Non-pigmented ciliary epithelial cell (primary cell): ENCODE measurements around the gene LRMDA.

ENCODE experiments used
- DNase-seq: peaks from one replicate; pipeline ENCODE4 v3.0.0-alpha.2; 2010; ENCODE audit warnings: low read depth

LRMDA gene

GRCh38 chr10:75476985-75477384 is 45.6 kb downstream of the LRMDA start:
- DNase-seq, result no peak

GRCh38 chr10:75477680-75478079 is 46.3 kb downstream of the LRMDA start:
- no peak for DNase-seq

GRCh38 chr10:75480374-75480773 is 49.0 kb downstream of the LRMDA start:
- DNase-seq, result no peak

GRCh38 chr10:75483188-75483587 is 51.8 kb downstream of the LRMDA start:
- no peak for DNase-seq

- no peak for DNase-seq
These were observed 53.3 kb downstream of the LRMDA start for GRCh38 chr10:75484717-75485116.

DNA sequence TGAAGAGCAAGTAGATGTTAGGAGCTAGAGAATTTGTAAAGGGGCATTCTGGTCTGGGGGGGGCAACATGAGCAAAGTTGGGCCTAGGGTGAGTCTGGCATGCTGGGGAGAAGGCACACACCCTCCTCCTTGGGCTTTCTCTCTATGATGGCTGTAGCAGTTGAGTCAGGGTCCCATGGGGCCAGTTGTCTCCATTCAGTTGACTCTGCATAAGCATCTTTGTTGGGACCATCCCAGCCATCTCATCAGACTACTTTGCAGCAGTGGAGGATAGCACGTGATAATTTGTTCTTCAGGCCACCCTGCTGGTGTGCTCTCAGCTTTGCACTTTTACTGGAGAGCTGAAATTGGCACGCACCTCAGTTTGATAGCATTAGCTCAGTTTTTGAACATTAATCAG is 55.2 kb downstream of the LRMDA start:
- no peak for DNase-seq

GRCh38 chr10:75487087-75487754 is 55.8 kb downstream of the LRMDA start:
- no peak for DNase-seq

DNA sequence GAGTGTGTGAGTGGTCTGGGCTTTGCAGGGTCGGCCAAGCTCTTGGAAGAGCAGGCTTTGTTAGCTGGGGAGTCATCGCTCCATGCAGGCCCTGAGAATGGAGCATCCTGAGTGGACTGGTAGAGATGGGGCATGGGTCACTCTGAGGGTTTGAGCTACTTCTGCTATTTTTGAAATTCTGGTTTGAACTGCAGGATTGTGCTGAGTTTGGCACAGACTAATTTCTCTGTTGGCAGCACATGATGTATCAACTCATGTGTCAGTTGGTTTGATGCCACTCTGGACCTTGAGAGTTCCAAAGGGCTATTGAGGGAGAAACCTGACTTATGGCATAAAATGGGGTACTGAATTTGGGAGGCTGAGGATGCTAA is 56.3 kb downstream of the LRMDA start:
- DNase-seq, result no peak

GRCh38 chr10:75492173-75492925 is 60.9 kb downstream of the LRMDA start:
- DNase-seq, result no peak

- no peak for DNase-seq
These were observed 62.0 kb downstream of the LRMDA start for GRCh38 chr10:75493464-75493863.

GRCh38 chr10:75495434-75496190 is 64.2 kb downstream of the LRMDA start:
- no peak for DNase-seq

DNA sequence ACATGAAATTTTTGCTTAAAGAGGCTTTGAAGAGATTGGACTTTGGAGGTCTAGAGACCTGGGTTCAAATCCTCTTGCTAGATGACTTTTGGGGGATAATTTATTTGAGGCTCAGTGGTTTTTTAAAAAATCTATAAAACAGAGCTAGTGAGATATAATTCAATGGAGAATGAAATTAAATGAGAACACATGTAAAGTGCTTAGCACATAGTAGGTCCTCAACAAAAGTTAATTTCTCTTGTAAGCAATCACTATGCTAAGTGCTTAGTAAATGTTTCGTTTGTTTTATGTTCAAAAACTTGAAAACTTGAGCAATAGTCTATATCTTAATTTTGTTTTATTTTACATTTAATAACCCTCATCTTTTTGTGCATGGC is 64.8 kb downstream of the LRMDA start:
- DNase-seq, result no peak

DNA sequence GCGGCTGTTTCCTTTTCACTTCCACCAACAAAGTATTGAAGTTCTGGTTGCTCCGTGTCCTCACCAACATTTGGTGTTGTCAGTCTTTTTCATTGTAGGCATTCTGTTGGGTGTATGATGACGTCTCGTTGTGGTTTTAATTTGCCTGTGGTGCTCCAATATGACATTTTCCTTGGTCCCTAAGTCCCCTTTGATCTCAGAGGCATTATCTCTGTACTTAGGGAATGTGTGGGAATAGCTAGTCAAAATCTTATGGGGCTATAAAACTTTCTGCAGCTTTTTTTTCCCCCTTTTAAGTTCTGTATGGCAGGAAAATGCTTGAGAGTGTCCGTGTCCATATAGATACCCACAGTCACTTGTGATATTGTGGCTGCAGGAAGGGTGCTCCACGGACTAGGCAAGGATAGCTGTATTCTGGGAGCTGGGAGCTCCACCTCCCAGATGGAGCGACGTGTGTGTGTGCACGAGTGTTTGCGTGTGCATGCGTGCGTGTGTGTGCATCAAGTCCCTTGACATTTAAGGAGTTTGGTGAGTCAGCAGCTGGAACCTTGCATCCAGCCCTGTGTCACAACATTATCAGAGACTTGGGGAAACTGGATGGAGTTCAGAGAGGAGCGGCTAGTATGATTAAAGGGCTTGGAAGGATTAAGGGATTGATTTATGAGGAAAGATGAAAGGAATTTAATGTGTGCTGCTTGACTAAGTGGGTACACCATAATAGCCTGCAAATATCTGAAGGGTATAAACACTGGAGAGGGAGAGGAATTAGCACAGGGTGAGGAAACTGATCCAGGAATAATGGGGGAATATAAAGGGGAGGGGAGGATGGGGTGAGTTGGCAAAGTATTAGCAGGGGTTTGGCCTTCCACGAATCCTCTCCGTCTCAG is 66.8 kb downstream of the LRMDA start:
- no peak for DNase-seq

GRCh38 chr10:75498884-75499350 is 67.5 kb downstream of the LRMDA start:
- no peak for DNase-seq

DNA sequence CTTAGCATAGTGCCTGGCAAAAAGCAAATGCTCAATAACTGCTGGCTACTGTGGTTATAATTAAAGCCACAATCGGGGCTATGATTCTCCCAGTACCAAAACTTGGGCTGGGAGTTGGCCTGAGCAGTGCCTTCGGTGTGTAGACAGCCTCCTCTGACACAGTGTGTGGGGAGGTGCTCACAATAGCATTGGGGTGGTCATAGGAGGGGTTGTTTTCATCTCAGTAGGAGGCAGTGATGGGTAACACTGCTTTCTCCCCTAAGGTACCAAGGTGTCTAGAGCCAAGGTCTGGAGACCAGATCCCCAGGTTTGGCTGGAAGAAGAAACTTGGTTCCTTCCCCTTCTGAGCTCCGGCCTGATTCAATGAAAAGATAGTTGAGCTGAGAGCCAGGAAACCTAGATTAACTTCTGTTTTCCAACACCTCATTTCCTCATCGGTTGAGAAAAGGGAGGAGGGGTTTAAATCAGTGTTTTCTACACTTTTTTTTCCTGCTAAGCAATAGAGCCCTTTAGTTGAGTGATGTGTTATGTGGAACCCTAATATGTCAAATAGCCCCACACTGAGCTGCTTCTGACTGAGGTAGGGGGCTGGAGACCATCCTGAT is 68.2 kb downstream of the LRMDA start:
- no peak for DNase-seq

DNA sequence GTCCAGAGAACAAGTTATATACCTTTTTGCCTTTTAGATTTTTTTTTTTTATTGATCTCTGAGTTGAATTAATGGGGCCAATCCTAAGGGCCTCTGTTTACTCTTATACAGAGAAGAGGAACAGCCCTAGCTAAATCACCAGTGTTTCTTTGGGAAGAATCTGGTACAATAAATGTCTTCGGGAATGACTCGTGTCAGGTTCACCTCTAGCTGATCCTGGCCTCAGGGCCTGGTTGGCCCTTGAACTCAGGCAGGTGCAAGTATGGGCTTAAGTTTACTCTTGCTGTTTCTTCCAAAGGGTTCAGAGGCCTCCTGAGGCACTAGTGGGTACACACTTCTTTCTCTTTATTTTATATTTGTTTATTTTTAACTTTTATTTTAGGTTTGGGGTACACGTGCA is 71.0 kb downstream of the LRMDA start:
- DNase-seq, result no peak

GRCh38 chr10:75502838-75503237 is 71.4 kb downstream of the LRMDA start:
- no peak for DNase-seq

- DNase-seq, result no peak
These were observed 73.9 kb downstream of the LRMDA start for GRCh38 chr10:75505293-75505692.

DNA sequence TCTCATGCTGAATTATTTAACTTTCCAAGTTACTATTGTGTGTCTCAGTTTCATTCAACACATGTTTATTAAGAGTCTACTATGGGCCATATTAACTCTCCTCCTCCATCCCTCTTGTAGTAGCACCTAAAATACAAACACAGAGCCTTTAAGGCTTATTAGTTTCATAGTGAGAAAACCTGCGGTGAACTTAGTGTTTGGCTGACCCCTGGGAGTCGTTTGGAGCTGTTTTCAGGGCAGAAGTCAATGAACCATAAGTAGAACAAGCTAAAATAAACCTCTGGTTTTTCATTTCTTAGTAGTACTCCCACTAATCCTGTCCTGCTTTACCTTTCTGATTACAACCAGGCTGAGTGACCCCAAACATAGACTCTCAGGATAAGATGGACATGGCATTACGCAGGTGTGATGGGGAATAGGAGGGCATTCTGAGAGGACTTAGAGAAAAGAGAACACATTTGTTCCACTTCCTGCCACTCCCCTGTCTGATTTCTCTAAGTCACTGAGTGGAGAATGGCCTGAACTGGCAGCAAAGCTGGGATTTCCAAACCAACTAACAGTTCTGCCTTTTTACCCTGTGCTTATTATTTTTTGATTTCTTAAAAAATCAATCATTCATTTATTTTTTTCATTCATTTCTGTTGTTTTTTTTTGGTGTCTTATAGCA is 74.5 kb downstream of the LRMDA start:
- no peak for DNase-seq

- no peak for DNase-seq
These were observed 75.5 kb downstream of the LRMDA start for GRCh38 chr10:75506930-75507329.

DNA sequence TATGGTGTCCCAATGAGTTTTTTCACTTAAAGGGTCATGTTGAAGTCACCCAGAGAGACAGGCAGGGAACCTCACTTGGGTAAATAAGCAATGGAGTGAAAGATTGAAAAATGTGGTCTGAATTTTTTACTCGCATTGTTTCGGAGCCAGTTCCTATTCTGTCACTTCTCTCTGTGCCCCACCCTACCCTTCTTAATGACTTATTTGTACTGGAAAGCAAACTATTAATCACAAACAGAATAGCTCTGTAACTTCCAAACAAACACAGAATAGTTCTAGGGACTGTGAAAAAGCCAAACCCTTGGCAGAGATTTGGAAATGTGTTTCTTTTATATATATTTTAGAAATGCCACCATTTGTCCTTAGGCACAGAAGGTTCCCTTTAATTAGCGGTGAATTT is 76.0 kb downstream of the LRMDA start:
- DNase-seq, result no peak
